HL-60 (cell line): ENCODE measurements around the gene RILPL1.

Experiments
- DNase-seq, 2 experiments: peaks; one replicate each; pipeline ENCODE4 v3.0.0-alpha.2; 2010 to 2020; ENCODE audit warnings: low read depth in 1 of 2, low spot score in 1 of 2
- H3K27ac ChIP-seq: fragments of 250-450 bp; sonication (Bioruptor Pico); replicated peaks from 2 replicates; pipeline ENCODE4 v1.5.1; 2020; ENCODE audit warnings: mild to moderate bottlenecking, moderate library complexity
- H3K27me3 ChIP-seq: fragments of 250-450 bp; sonication (Bioruptor Pico); 2 replicates; pipeline ENCODE4 v1.5.1; 2021; ENCODE audit warnings: mild to moderate bottlenecking, moderate library complexity; ENCODE audit not compliant: insufficient read depth, poor library complexity, severe bottlenecking
- H3K4me3 ChIP-seq: replicated peaks from 2 replicates; pipeline ENCODE4 v1.5.1; 2011; ENCODE audit warnings: mild to moderate bottlenecking, control low read depth, low read length; ENCODE audit not compliant: insufficient read depth
- CTCF ChIP-seq: IDR thresholded peaks from one replicate; pipeline ENCODE4 v1.5.1; 2011; ENCODE audit warnings: low read length, control low read depth, inconsistent platforms; ENCODE audit not compliant: insufficient read depth
- GABPA ChIP-seq: IDR thresholded peaks from 2 replicates; pipeline ENCODE4 v1.6.1; 2012; ENCODE audit warnings: low read depth
- POLR2AphosphoS5 ChIP-seq: IDR thresholded peaks from 2 replicates; pipeline ENCODE4 v1.6.1; 2012; ENCODE audit warnings: low read depth
- REST ChIP-seq: IDR thresholded peaks from 2 replicates; pipeline ENCODE4 v1.6.1; 2012; ENCODE audit warnings: low read depth; ENCODE audit not compliant: insufficient replicate concordance
- SPI1 ChIP-seq: IDR thresholded peaks from 2 replicates; pipeline ENCODE4 v1.6.1; 2012; ENCODE audit warnings: low read depth, mild to moderate bottlenecking, borderline replicate concordance

RILPL1 gene

DNA sequence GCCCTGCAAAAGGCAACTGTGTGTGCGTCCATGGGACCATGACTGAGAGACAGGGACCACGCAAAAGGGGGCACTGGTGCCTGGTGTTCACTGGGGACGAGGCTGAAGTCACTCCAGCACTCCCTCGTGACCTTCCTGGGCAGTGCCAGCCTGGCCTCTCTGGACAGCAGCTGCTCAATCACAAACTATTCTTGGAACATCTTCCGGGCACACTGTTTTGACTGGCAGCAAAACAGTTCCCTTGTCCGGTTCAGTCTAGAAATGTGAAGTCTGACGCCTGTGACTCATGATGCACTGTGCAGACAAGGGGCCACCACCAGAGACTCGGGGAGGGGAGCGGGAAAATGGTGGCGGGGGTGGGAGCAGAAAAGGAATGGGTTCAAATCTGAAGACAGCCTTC lies 54.8 kb downstream of the RILPL1 start:
- TF ChIP-seq REST (no peak), CTCF (no peak), POLR2AphosphoS5 (no peak), SPI1 (no peak), GABPA (no peak)
- H3K27ac ChIP-seq: no peak overlapping the region
- H3K27me3 ChIP-seq: no peaks in the 10 kb centered on the region
- H3K4me3 ChIP-seq: no peak overlapping the region
- DNase-seq: no peak

GRCh38 chr12:123478069-123478468 lies 55.5 kb downstream of the RILPL1 start:
- DNase-seq: no peak
- H3K27me3 ChIP-seq: no peaks in the 10 kb centered on the region
- TF ChIP-seq POLR2AphosphoS5 (no peak), GABPA (no peak), SPI1 (no peak), REST (no peak), CTCF (no peak)
- no peak overlapping the region for H3K27ac ChIP-seq
- no peak overlapping the region for H3K4me3 ChIP-seq

DNA sequence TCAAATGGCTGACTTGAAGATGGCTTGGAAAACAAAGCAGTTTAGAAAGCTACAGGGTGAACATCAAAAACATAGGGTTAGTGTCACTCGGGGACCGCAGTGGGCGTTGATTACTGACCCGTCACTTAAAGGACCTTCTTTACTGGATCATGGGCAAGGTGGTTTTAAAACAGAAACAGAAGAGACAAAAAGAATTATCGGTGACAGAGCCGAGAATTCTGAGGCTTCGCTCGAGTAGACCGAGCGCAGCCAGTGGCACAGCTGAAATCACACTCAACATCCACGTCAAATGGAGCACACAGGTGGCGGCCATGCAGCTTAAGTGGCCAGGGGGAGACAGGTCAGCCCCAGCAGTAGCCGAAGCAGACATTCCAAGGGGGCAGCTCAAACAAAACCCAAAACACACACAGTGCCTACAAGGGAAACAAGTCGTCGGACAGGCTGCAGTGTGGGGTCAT lies 58.2 kb downstream of the RILPL1 start:
- Histone ChIP-seq H3K27ac (no peak overlapping the region), H3K4me3 (no peak overlapping the region), H3K27me3 (no peaks in the 10 kb centered on the region)
- DNase-seq: no peak
- TF ChIP-seq POLR2AphosphoS5 (no peak), REST (no peak), CTCF (no peak), SPI1 (no peak), GABPA (no peak)
